GM19099 (cell line): ENCODE measurements around the gene ZNF831.

ENCODE experiments used
- POLR2A ChIP-seq: IDR thresholded peaks from 3 replicates; pipeline ENCODE4 v1.6.1; 2011; ENCODE audit warnings: low read depth; ENCODE audit not compliant: insufficient read length; ENCODE audit errors: extremely low read depth

ZNF831 gene

GRCh38 chr20:59297686-59298085 lies 134.1 kb downstream of the ZNF831 start:
- TF ChIP-seq POLR2A = no peak

DNA sequence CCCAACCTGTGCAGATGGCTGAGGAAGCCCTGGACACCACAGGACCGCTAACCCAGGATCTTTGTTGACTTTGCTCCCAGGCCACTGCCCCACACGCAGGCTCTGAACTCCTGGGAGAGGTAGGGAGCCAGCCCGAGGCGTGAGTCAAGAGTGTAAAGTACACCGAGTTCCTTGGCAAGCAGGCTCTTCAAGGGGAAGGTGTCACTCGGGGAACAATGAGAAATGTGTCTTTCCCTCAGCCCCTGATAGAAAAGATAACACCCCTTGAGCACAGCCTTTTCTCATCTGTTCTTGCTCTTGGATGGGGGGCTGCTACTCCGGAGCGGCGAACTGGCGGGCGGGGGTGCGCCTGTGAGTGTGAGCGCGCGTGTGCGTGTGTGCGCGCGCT lies 136.3 kb downstream of the ZNF831 start:
- TF ChIP-seq POLR2A = no peak

GRCh38 chr20:59300333-59301081 lies 136.9 kb downstream of the ZNF831 start, which contains the start of gene EDN3:
EDN3 (plus strand) TSS chr20:59300611; CDS start chr20:59300813, 202 bp downstream.
- no peak for TF ChIP-seq POLR2A

DNA sequence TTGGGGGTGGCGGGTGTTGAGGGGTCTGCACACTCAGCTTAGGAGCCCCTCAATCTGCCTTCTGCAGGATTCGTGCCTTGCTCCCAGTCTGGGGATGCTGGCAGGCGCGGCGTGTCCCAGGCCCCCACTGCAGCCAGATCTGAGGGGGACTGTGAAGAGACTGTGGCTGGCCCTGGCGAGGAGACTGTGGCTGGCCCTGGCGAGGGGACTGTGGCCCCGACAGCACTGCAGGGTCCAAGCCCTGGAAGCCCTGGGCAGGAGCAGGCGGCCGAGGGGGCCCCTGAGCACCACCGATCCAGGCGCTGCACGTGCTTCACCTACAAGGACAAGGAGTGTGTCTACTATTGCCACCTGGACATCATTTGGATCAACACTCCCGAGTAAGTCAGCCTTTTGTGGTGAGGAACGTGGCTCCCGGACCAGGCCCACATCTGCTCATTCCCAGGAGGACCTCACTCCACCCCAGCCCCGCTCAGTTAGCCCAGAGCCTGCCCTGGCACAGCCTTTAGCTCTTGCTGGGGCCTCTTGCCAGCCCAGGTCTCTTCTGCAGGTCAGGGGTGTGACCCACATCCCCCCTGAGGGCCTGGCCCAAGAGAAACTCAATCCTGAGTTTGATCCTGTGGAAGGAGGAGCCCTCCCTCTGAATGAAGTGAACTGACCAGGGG lies 137.9 kb downstream of the ZNF831 start:
- no peak for TF ChIP-seq POLR2A

DNA sequence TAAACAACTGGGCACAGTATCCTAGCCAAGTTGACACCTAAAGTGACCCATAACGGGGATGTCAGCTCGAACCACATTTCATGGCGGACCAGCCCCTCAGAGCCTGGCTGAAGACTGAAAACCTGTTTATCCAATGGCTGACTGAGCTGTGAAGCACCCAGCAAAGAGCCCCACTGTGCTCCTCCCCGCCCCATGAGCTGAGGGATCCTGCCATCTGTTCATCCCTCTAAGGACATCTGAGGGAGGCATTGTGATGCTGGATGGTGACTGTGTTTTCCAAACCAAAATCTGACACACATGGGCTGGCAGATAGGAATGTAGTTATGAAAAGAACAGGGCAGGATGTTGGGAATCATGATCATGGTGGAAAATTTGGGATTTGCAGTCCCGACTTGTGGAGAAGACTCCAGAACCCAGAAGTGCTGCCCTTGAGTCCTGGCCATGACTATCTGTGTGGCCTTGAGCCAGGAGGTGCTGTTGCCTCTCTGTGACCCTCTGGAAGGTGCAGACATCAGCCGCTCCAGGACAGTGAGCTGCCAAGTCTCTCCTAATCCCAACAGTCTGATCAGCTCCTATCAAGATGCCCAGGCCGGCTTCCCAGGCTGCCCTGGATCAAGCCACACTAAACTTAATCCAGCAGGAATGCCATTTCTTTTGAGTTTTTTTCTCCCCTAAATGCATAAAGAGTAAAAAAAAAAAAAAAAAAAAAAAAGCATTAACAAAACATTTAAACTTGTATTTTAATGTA lies 142.5 kb downstream of the ZNF831 start:
- no peak for TF ChIP-seq POLR2A

DNA sequence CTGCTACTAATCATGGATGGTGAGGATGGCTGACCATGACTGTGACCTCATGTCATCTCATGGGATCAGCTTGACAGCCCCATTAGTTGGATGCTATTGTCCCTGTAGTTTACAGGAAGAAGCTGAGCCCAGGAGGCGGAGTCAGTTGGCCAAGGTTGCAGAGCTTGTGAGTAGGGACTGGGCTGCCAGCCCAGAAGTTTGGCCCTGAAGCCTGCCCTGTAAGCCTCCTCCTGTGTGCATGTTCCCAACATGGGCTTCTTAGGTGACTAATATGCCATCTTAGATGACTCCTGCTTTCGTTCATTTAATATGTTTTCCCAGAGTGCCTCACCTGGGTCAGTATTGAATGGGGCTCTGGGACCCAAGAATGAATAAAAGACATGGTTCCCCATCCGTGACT lies 143.6 kb downstream of the ZNF831 start:
- no peak for TF ChIP-seq POLR2A
